Mucosa of descending colon (tissue), 3 donors: Measurements from ENCODE around the gene SEC11A. TPM values are rescaled to one million over a fixed set of nuclear protein-coding genes. Genes with fewer than 3 reads are reported as not detected.

Experiments
- ATAC-seq: fragments of 200-7000 bp; cut with Tn5 transposase; one replicate; pipeline ENCODE4 v1.9.1; 2020; ENCODE audit warnings: mild to moderate bottlenecking, moderate library complexity
- DNase-seq, 3 donors: peaks; one replicate each; pipeline ENCODE4 v3.0.0-alpha.2; 2020
- H3K36me3 ChIP-seq: fragments of 200-600 bp; one replicate; pipeline ENCODE4 v1.8.0; 2021; ENCODE audit warnings: low read depth, mild to moderate bottlenecking
- H3K4me1 ChIP-seq: fragments of 200-600 bp; one replicate; pipeline ENCODE4 v1.8.0; 2021; ENCODE audit warnings: low read depth, mild to moderate bottlenecking
- H3K4me3 ChIP-seq: fragments of 200-600 bp; one replicate; pipeline ENCODE4 v1.8.0; 2021; ENCODE audit warnings: mild to moderate bottlenecking
- H3K9me3 ChIP-seq: fragments of 200-600 bp; one replicate; pipeline ENCODE4 v1.8.0; 2021; ENCODE audit warnings: mild to moderate bottlenecking
- CTCF ChIP-seq: fragments of 200-600 bp; IDR thresholded peaks from one replicate; pipeline ENCODE4 v1.8.0; 2022; ENCODE audit warnings: antibody characterized with exemption, mild to moderate bottlenecking
- intact Hi-C, 2 donors: fragments of 100-400 bp; cut with DNase I in 1 of 2; cut with micrococcal nuclease in 1 of 2; formaldehyde crosslinking; loops; one replicate each; pipeline versions ENCODE4 v1.11.0 to v1.11.1; 2022; cut with DNase I, micrococcal nuclease
- total RNA-seq, 3 donors: library from RNA; stranded (reverse); fragmentation: NEBNext Ultra II Directional in 2 of 3; extraction: Animal tissue kit (Norgen Biotek cat#: 25700) in 2 of 3; gene quantifications; one replicate each; pipeline versions ENCODE4 v1.2.1 to v1.2.4, GENCODE V29; 2021 to 2023
- donor health status: DM: no; HTN: no; CAD: no; lungs with moderate emphysema.
- donor health status: DM: no; HTN: no; CAD: no.
- donor health status: DM: no; HTN: yes; CAD: no.

SEC11A gene
- total RNA-seq, 3 donors from 2014 or later, result 112 to 143 (median 119) TPM

- DNase-seq (no peak), ATAC-seq (no peak)
- intact Hi-C loops, result no loop called here
- Histone ChIP-seq H3K4me1 (peaks cover 11% of the 10 kb centered on the region), H3K4me3 (peak overlapping the region; percentile 45), H3K36me3 (no peaks in the 10 kb centered on the region), H3K9me3 (no peaks in the 10 kb centered on the region)
- TF ChIP-seq CTCF, result no peak
Measured at GRCh38 chr15:84653584-84653909, 62.4 kb downstream of the SEC11A start.

- Histone ChIP-seq H3K4me3 (no peak overlapping the region), H3K36me3 (no peaks in the 10 kb centered on the region), H3K4me1 (peaks cover 7% of the 10 kb centered on the region), H3K9me3 (no peaks in the 10 kb centered on the region)
- no peak for ATAC-seq
- no peak for DNase-seq
- TF ChIP-seq CTCF, result no peak
- intact Hi-C loops, result no loop called here
Measured at GRCh38 chr15:84649706-84650105, 66.2 kb downstream of the SEC11A start.

GRCh38 chr15:84648539-84648938 is 67.4 kb downstream of the SEC11A start:
- H3K4me1 ChIP-seq, result peaks cover 6% of the 10 kb centered on the region
- H3K36me3 ChIP-seq, result peaks cover 2% of the 10 kb centered on the region
- no peak overlapping the region for H3K4me3 ChIP-seq
- DNase-seq (no peak), ATAC-seq (no peak)
- H3K9me3 ChIP-seq, result no peaks in the 10 kb centered on the region
- TF ChIP-seq CTCF, result no peak
- intact Hi-C loops, result no loop called here

- Histone ChIP-seq H3K4me3 (no peak overlapping the region), H3K9me3 (no peaks in the 10 kb centered on the region), H3K36me3 (peaks cover 5% of the 10 kb centered on the region), H3K4me1 (no peaks in the 10 kb centered on the region)
- no peak for ATAC-seq
- intact Hi-C loops, result no loop called here
- no peak for TF ChIP-seq CTCF
- no peak for DNase-seq
Measured at GRCh38 chr15:84647726-84648125, 68.2 kb downstream of the SEC11A start.

GRCh38 chr15:84645997-84646396 is 69.9 kb downstream of the SEC11A start:
- no peaks in the 10 kb centered on the region for H3K9me3 ChIP-seq
- H3K4me1 ChIP-seq, result no peaks in the 10 kb centered on the region
- intact Hi-C loops, result no loop called here
- ATAC-seq, result no peak
- H3K4me3 ChIP-seq, result no peak overlapping the region
- TF ChIP-seq CTCF, result no peak
- DNase-seq, result no peak
- H3K36me3 ChIP-seq, result peaks cover 5% of the 10 kb centered on the region

GRCh38 chr15:84645496-84645895 is 70.4 kb downstream of the SEC11A start:
- no peak for ATAC-seq
- Histone ChIP-seq H3K4me1 (no peaks in the 10 kb centered on the region), H3K4me3 (no peak overlapping the region), H3K36me3 (peaks cover 5% of the 10 kb centered on the region), H3K9me3 (no peaks in the 10 kb centered on the region)
- intact Hi-C loops, result no loop called here
- no peak for DNase-seq
- TF ChIP-seq CTCF, result no peak
